Cardiac muscle cell (in vitro differentiated cells and primary cell): ENCODE data around the gene CASP5. TPM values are rescaled to one million over a fixed set of nuclear protein-coding genes. Genes with fewer than 3 reads are reported as not detected.

Source experiments
- DNase-seq, 2 donors: peaks; one replicate each; pipeline versions ENCODE4 v3.0.0 to v3.0.0-alpha.2; 2010 to 2017; ENCODE audit warnings: low read depth in 1 of 2, low spot score in 1 of 2
- H3K27ac ChIP-seq: fragments of 200-600 bp; sonication (generic); 2 replicates; pipeline ENCODE4 v1.5.1; 2016
- H3K27me3 ChIP-seq: fragments of 200-600 bp; sonication (generic); 2 replicates; pipeline ENCODE4 v1.6.0; 2016; ENCODE audit warnings: control low read depth
- H3K36me3 ChIP-seq: fragments of 200-600 bp; sonication (generic); 2 replicates; pipeline ENCODE4 v1.5.1; 2016; ENCODE audit warnings: control low read depth
- H3K4me1 ChIP-seq: fragments of 200-600 bp; sonication (generic); 2 replicates; pipeline ENCODE4 v1.8.1; 2017; ENCODE audit warnings: low read depth, mild to moderate bottlenecking, mixed run types
- H3K4me3 ChIP-seq: fragments of 200-600 bp; sonication (generic); 2 replicates; pipeline ENCODE4 v1.5.1; 2016; ENCODE audit warnings: mild to moderate bottlenecking
- H3K9me3 ChIP-seq: fragments of 200-600 bp; sonication (generic); 2 replicates; pipeline ENCODE4 v1.5.1; 2017; ENCODE audit warnings: low read depth, mild to moderate bottlenecking, control low read depth
- CTCF ChIP-seq: IDR thresholded peaks from 2 replicates; pipeline ENCODE4 v1.5.1; 2012; ENCODE audit warnings: low read depth, mild to moderate bottlenecking, low read length
- polyA plus RNA-seq: library from polyadenylated mRNA; unstranded; fragments of >200 nt; fragmentation: Nextera tagmentation; extraction: Ambion mirVana; gene quantifications from 2 replicates; pipeline ENCODE4 v1.2.1, GENCODE V29; 2016
- total RNA-seq: library from RNA; depleted of rRNA; stranded (reverse); fragments of >200 nt; gene quantifications from 2 replicates; pipeline ENCODE4 v1.2.3, GENCODE V29; 2016

CASP5 gene
- total and polyA plus RNA-seq, 2 experiments from 2014 or later, result not detected

- Histone ChIP-seq H3K36me3 (no peaks in the 10 kb centered on the region), H3K4me1 (no peaks in the 10 kb centered on the region), H3K27ac (no peak overlapping the region), H3K27me3 (no peaks in the 10 kb centered on the region), H3K9me3 (no peaks in the 10 kb centered on the region), H3K4me3 (no peak overlapping the region)
- TF ChIP-seq CTCF, result peak; percentile 39
- DNase-seq, result no peak
Observed at GRCh38 chr11:105000797-105001196, 22.2 kb downstream of the CASP5 start.

- no peaks in the 10 kb centered on the region for H3K4me1 ChIP-seq
- no peak for TF ChIP-seq CTCF
- H3K27ac ChIP-seq, result no peak overlapping the region
- DNase-seq, result no peak
- H3K9me3 ChIP-seq, result no peaks in the 10 kb centered on the region
- H3K27me3 ChIP-seq, result no peaks in the 10 kb centered on the region
- no peaks in the 10 kb centered on the region for H3K36me3 ChIP-seq
- no peak overlapping the region for H3K4me3 ChIP-seq
Observed at GRCh38 chr11:105000167-105000566, 22.8 kb downstream of the CASP5 start.

- TF ChIP-seq CTCF, result no peak
- H3K27ac ChIP-seq, result no peak overlapping the region
- no peaks in the 10 kb centered on the region for H3K36me3 ChIP-seq
- H3K27me3 ChIP-seq, result no peaks in the 10 kb centered on the region
- H3K4me1 ChIP-seq, result no peaks in the 10 kb centered on the region
- no peak overlapping the region for H3K4me3 ChIP-seq
- H3K9me3 ChIP-seq, result no peaks in the 10 kb centered on the region
- no peak for DNase-seq
Observed at GRCh38 chr11:104999721-105000120, 23.2 kb downstream of the CASP5 start.

GRCh38 chr11:104997288-104997687 lies 25.7 kb downstream of the CASP5 start:
- Histone ChIP-seq H3K4me1 (no peaks in the 10 kb centered on the region), H3K36me3 (no peaks in the 10 kb centered on the region), H3K4me3 (no peak overlapping the region), H3K9me3 (no peaks in the 10 kb centered on the region), H3K27ac (no peak overlapping the region), H3K27me3 (no peaks in the 10 kb centered on the region)
- peak in 1 of 2 donors; percentile 67 for DNase-seq
- peak; percentile 27 for TF ChIP-seq CTCF

- no peak overlapping the region for H3K4me3 ChIP-seq
- H3K27ac ChIP-seq, result no peak overlapping the region
- H3K36me3 ChIP-seq, result no peaks in the 10 kb centered on the region
- H3K27me3 ChIP-seq, result no peaks in the 10 kb centered on the region
- DNase-seq, result no peak
- H3K9me3 ChIP-seq, result no peaks in the 10 kb centered on the region
- no peak for TF ChIP-seq CTCF
- no peaks in the 10 kb centered on the region for H3K4me1 ChIP-seq
Observed at GRCh38 chr11:104995001-104995408, 28.0 kb downstream of the CASP5 start.

- no peak for DNase-seq
- TF ChIP-seq CTCF, result no peak
- Histone ChIP-seq H3K4me3 (no peak overlapping the region), H3K27ac (no peak overlapping the region), H3K4me1 (no peaks in the 10 kb centered on the region), H3K36me3 (no peaks in the 10 kb centered on the region), H3K27me3 (no peaks in the 10 kb centered on the region), H3K9me3 (no peaks in the 10 kb centered on the region)
Observed at GRCh38 chr11:104992781-104993180, 30.2 kb downstream of the CASP5 start.
